Neural progenitor cell (in vitro differentiated cells): ENCODE results near the gene PIM3. TPM values are rescaled to one million over a fixed set of nuclear protein-coding genes. Genes with fewer than 3 reads are reported as not detected.

Source experiments
- DNase-seq: peaks from one replicate; pipeline ENCODE4 v3.0.0-alpha.2; 2016; ENCODE audit warnings: low spot score
- H2AFZ ChIP-seq: fragments of 200-600 bp; sonication (generic); replicated peaks from 2 replicates; pipeline ENCODE4 v1.6.1; 2016; ENCODE audit warnings: antibody characterized with exemption
- H3F3A ChIP-seq: fragments of 200-600 bp; sonication (generic); 2 replicates; pipeline ENCODE4 v1.6.1; 2016; ENCODE audit warnings: antibody characterized with exemption, low read depth
- H3K27ac ChIP-seq: fragments of 200-600 bp; sonication (generic); 2 replicates; pipeline ENCODE4 v1.5.1; 2016; ENCODE audit warnings: mild to moderate bottlenecking
- H3K27me3 ChIP-seq: fragments of 200-600 bp; sonication (generic); 2 replicates; pipeline ENCODE4 v1.6.1; 2016; ENCODE audit warnings: mild to moderate bottlenecking, moderate library complexity
- H3K36me3 ChIP-seq: fragments of 200-600 bp; sonication (generic); 2 replicates; pipeline ENCODE4 v1.5.1; 2016
- H3K4me1 ChIP-seq: fragments of 200-600 bp; sonication (generic); 2 replicates; pipeline ENCODE4 v1.6.1; 2016; ENCODE audit warnings: mixed run types
- H3K4me2 ChIP-seq: fragments of 200-600 bp; sonication (generic); 2 replicates; pipeline ENCODE4 v1.6.1; 2016
- H3K4me3 ChIP-seq: fragments of 200-600 bp; sonication (generic); 2 replicates; pipeline ENCODE4 v1.5.1; 2016
- H3K79me2 ChIP-seq: fragments of 200-600 bp; sonication (generic); 2 replicates; pipeline ENCODE4 v1.6.1; 2016; ENCODE audit warnings: low read depth
- H3K9ac ChIP-seq: fragments of 200-600 bp; sonication (generic); 2 replicates; pipeline ENCODE4 v1.6.1; 2016
- H3K9me3 ChIP-seq: fragments of 200-600 bp; sonication (generic); 2 replicates; pipeline ENCODE4 v1.5.1; 2016; ENCODE audit warnings: low read depth
- H4K20me1 ChIP-seq: fragments of 200-600 bp; sonication (generic); 2 replicates; pipeline ENCODE4 v1.6.1; 2016; ENCODE audit warnings: low read depth
- H3K27ac Mint-ChIP-seq: 3 replicates; pipeline ENCODE4 v1.8.0; 2021; ENCODE audit warnings: mixed read lengths
- H3K27me3 Mint-ChIP-seq: 2 replicates; pipeline ENCODE4 v1.8.0; 2022; ENCODE audit warnings: low read depth, mild to moderate bottlenecking, inconsistent platforms, moderate library complexity, mixed read lengths; ENCODE audit not compliant: insufficient read depth
- H3K36me3 Mint-ChIP-seq: 3 replicates; pipeline ENCODE4 v1.8.0; 2021; ENCODE audit warnings: mixed read lengths
- H3K4me1 Mint-ChIP-seq: 3 replicates; pipeline ENCODE4 v1.8.0; 2021; ENCODE audit warnings: mixed read lengths
- H3K4me3 Mint-ChIP-seq: 3 replicates; pipeline ENCODE4 v1.8.0; 2021; ENCODE audit warnings: mild to moderate bottlenecking, moderate library complexity, mixed read lengths
- H3K9me3 Mint-ChIP-seq: 3 replicates; pipeline ENCODE4 v1.8.0; 2020; ENCODE audit warnings: mixed read lengths
- CTCF ChIP-seq: fragments of 200-600 bp; sonication (generic); IDR thresholded peaks from 2 replicates; pipeline ENCODE4 v1.5.1; 2017; ENCODE audit warnings: antibody characterized with exemption, mild to moderate bottlenecking
- EZH2 ChIP-seq: fragments of 200-600 bp; sonication (generic); IDR thresholded peaks from 2 replicates; pipeline ENCODE4 v1.6.1; 2017; ENCODE audit warnings: antibody characterized with exemption, mild to moderate bottlenecking, moderate library complexity
- EZH2phosphoT487 ChIP-seq: fragments of 200-600 bp; sonication (generic); IDR thresholded peaks from 2 replicates; pipeline ENCODE4 v1.6.1; 2017; ENCODE audit warnings: antibody characterized with exemption
- total RNA-seq: library from RNA; depleted of rRNA; stranded (reverse); fragments of >200 nt; gene quantifications from 2 replicates; pipeline ENCODE4 v1.2.3, GENCODE V29; 2015; ENCODE audit warnings: low replicate concordance

The PIM3 gene
- total RNA-seq, 1 donor from 2014 or later = 15.1 TPM

GRCh38 chr22:49935561-49935960 lies 25.0 kb upstream of the PIM3 start:
- H3K9me3 ChIP-seq = no peaks in the 10 kb centered on the region
- peaks cover 20% of the 10 kb centered on the region for H3K4me1 Mint-ChIP-seq
- H3K36me3 ChIP-seq = no peaks in the 10 kb centered on the region
- H3K79me2 ChIP-seq = no peaks in the 10 kb centered on the region
- H3K27ac Mint-ChIP-seq = no peak overlapping the region
- H3K27ac ChIP-seq = no peak overlapping the region
- peaks cover 10% of the 10 kb centered on the region for H3K27me3 Mint-ChIP-seq
- no peak overlapping the region for H3K9ac ChIP-seq
- H3K36me3 Mint-ChIP-seq = no peaks in the 10 kb centered on the region
- H4K20me1 ChIP-seq = peaks cover 3% of the 10 kb centered on the region
- no peak for TF ChIP-seq EZH2phosphoT487
- H3K4me1 ChIP-seq = peaks cover 15% of the 10 kb centered on the region
- no peaks in the 10 kb centered on the region for H3K9me3 Mint-ChIP-seq
- H3F3A ChIP-seq = peaks cover 4% of the 10 kb centered on the region
- no peak for DNase-seq
- peak overlapping the region; percentile 76 for H3K4me2 ChIP-seq
- H3K4me3 ChIP-seq = peak overlapping the region; percentile 42
- H2AFZ ChIP-seq = no peak overlapping the region
- no peak overlapping the region for H3K4me3 Mint-ChIP-seq
- peaks cover 32% of the 10 kb centered on the region for H3K27me3 ChIP-seq

GRCh38 chr22:49936018-49936972 lies 24.3 kb upstream of the PIM3 start:
- Mint-ChIP-seq H3K4me1 (peaks cover 16% of the 10 kb centered on the region), H3K36me3 (no peaks in the 10 kb centered on the region), H3K27ac (no peak overlapping the region), H3K27me3 (peaks cover 9% of the 10 kb centered on the region), H3K4me3 (peak overlapping the region; percentile 70), H3K9me3 (peaks cover 3% of the 10 kb centered on the region)
- H3K79me2 ChIP-seq = no peaks in the 10 kb centered on the region
- H3K27me3 ChIP-seq = peaks cover 25% of the 10 kb centered on the region
- peaks cover 3% of the 10 kb centered on the region for H4K20me1 ChIP-seq
- peak; percentile 52 for DNase-seq
- peaks cover 4% of the 10 kb centered on the region for H3F3A ChIP-seq
- no peaks in the 10 kb centered on the region for H3K9me3 ChIP-seq
- peak overlapping the region; percentile 42 for H3K4me3 ChIP-seq
- peak overlapping the region; percentile 75 for H3K4me2 ChIP-seq
- no peak overlapping the region for H2AFZ ChIP-seq
- no peak overlapping the region for H3K9ac ChIP-seq
- TF ChIP-seq CTCF (no peak), EZH2 (no peak), EZH2phosphoT487 (no peak)
- H3K36me3 ChIP-seq = no peaks in the 10 kb centered on the region
- no peak overlapping the region for H3K27ac ChIP-seq
- peaks cover 15% of the 10 kb centered on the region for H3K4me1 ChIP-seq

- TF ChIP-seq EZH2phosphoT487 (no peak), CTCF (no peak), EZH2 (no peak)
- H3K36me3 Mint-ChIP-seq = no peaks in the 10 kb centered on the region
- no peak overlapping the region for H3K27ac Mint-ChIP-seq
- Histone ChIP-seq H3K36me3 (no peaks in the 10 kb centered on the region), H3K27me3 (peaks cover 22% of the 10 kb centered on the region), H4K20me1 (peaks cover 3% of the 10 kb centered on the region), H3K4me3 (no peak overlapping the region), H3F3A (peaks cover 4% of the 10 kb centered on the region), H3K27ac (no peak overlapping the region), H2AFZ (no peak overlapping the region), H3K4me2 (no peak overlapping the region), H3K4me1 (peaks cover 15% of the 10 kb centered on the region), H3K9ac (no peak overlapping the region), H3K79me2 (no peaks in the 10 kb centered on the region), H3K9me3 (no peaks in the 10 kb centered on the region)
- H3K4me1 Mint-ChIP-seq = peaks cover 16% of the 10 kb centered on the region
- H3K9me3 Mint-ChIP-seq = peaks cover 3% of the 10 kb centered on the region
- H3K4me3 Mint-ChIP-seq = peak overlapping the region; percentile 70
- H3K27me3 Mint-ChIP-seq = peaks cover 9% of the 10 kb centered on the region
- no peak for DNase-seq
Observed at GRCh38 chr22:49936973-49937757, 23.4 kb upstream of the PIM3 start.
